Skeletal muscle satellite cell (primary cell): ENCODE measurements around the gene SGMS1. TPM values are rescaled to one million over a fixed set of nuclear protein-coding genes. Genes with fewer than 3 reads are reported as not detected.
"Not testable (repeated sequence)": the region's sequence is repeated elsewhere in the genome, so short reads cannot be mapped to it uniquely, and the experiment has no call there.

ENCODE experiments used
- H3K27me3 ChIP-seq: 2 replicates; pipeline ENCODE4 v1.7.0; 2013; ENCODE audit warnings: low read length; ENCODE audit not compliant: control insufficient read depth, insufficient read depth
- H3K36me3 ChIP-seq: 2 replicates; pipeline ENCODE4 v1.7.0; 2013; ENCODE audit warnings: mild to moderate bottlenecking, control low read depth, low read length; ENCODE audit not compliant: insufficient read depth
- H3K4me1 ChIP-seq: 2 replicates; pipeline ENCODE4 v1.7.0; 2013; ENCODE audit warnings: low read length; ENCODE audit not compliant: control insufficient read depth, insufficient read depth
- H3K4me2 ChIP-seq: 2 replicates; pipeline ENCODE4 v1.7.0; 2013; ENCODE audit warnings: mild to moderate bottlenecking, low read length
- H3K4me3 ChIP-seq: 2 replicates; pipeline ENCODE4 v1.7.0; 2013; ENCODE audit warnings: low read length
- H3K9ac ChIP-seq: 2 replicates; pipeline ENCODE4 v1.7.0; 2013; ENCODE audit warnings: mild to moderate bottlenecking, low read depth, low read length, moderate library complexity
- H3K9me3 ChIP-seq: replicated peaks from 2 replicates; pipeline ENCODE4 v1.7.0; 2013; ENCODE audit warnings: mild to moderate bottlenecking, control low read depth, low read length
- total RNA-seq: library from RNA; depleted of rRNA; stranded (reverse); fragments of >200 nt; gene quantifications from 2 replicates; pipeline ENCODE4 v1.2.3, GENCODE V29; 2012; rRNA removed

The SGMS1 gene
- total RNA-seq, result 12.7 and 34.7 TPM in 2 replicates

- peak within 1 kb of the TSS; percentile 81 for H3K4me3 ChIP-seq
- H3K4me1 ChIP-seq, result peaks cover 19% of the 10 kb centered on the region
- H3K9ac ChIP-seq, result peak within 1 kb of the TSS; percentile 97
- H3K27me3 ChIP-seq, result no peaks in the 10 kb centered on the region
- no peaks in the 10 kb centered on the region for H3K36me3 ChIP-seq
- H3K9me3 ChIP-seq, result no peaks in the 10 kb centered on the region
- H3K4me2 ChIP-seq, result peak within 1 kb of the TSS; percentile 95
These were observed at the start of gene SGMS1 for GRCh38 chr10:50623663-50624412. TSS of gene SGMS1 (minus strand) at chr10:50623956. CDS start at chr10:50344114, 279,842 bp downstream.

GRCh38 chr10:50672152-50672551 lies 48.4 kb upstream of the SGMS1 start:
- not testable (repeated sequence) for H3K27me3 ChIP-seq, H3K9me3 ChIP-seq, H3K4me2 ChIP-seq, H3K4me1 ChIP-seq, H3K9ac ChIP-seq, H3K4me3 ChIP-seq, H3K36me3 ChIP-seq

DNA sequence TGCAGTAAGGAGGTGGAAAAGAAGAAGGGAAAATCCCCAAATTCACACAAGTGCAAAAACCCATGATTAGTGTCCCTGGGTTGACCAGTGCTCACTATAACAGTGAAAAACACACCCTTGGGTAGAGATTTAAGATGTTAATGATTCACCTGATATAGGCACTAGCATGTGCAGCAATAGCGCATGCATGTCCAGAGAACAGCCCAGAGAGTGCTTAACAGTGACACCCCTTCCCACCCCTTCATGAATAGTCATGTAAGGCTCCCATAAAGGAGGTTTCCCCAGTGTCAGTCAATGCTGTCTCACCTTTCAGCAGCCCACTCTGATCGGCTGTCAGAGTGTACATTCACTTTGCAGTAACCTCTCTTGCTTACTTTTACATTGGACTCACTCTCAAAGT lies 47.9 kb upstream of the SGMS1 start:
- H3K4me2 ChIP-seq, H3K27me3 ChIP-seq, H3K9ac ChIP-seq, H3K9me3 ChIP-seq, H3K4me1 ChIP-seq, H3K4me3 ChIP-seq, H3K36me3 ChIP-seq: not testable (repeated sequence)

GRCh38 chr10:50669957-50670356 lies 46.2 kb upstream of the SGMS1 start:
- H3K4me2 ChIP-seq, result not testable (repeated sequence)

DNA sequence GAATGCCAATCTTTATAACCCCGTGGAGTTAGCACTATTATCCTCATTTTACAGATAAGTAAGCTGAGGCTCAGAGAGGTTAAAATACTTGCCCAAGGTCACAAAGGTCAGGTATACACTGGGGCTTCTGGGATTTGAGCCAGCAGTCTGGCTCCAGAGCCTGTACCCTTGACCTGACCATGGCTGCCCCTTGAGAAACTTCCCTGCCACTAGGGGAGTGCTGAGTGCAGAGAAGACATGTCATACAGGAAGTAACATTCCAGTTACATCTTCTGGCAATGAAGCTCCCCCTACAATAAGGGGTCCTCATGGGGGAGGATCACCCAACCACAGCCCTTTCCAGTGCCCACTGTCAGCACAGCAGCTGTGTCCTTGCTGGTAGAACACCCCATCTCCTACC lies 43.6 kb upstream of the SGMS1 start:
- H3K27me3 ChIP-seq, H3K4me1 ChIP-seq, H3K36me3 ChIP-seq, H3K4me3 ChIP-seq, H3K9me3 ChIP-seq, H3K9ac ChIP-seq, H3K4me2 ChIP-seq: not testable (repeated sequence)

More at GRCh38 chr10:50669957-50670356, 46.2 kb upstream of the SGMS1 start:
- not testable (repeated sequence) for H3K9ac ChIP-seq, H3K36me3 ChIP-seq, H3K9me3 ChIP-seq, H3K4me1 ChIP-seq, H3K27me3 ChIP-seq, H3K4me3 ChIP-seq

- not testable (repeated sequence) for H3K4me1 ChIP-seq, H3K36me3 ChIP-seq
These were observed 38.7 kb upstream of the SGMS1 start for GRCh38 chr10:50662420-50662819.

GRCh38 chr10:50661563-50661962 lies 37.8 kb upstream of the SGMS1 start:
- not testable (repeated sequence) for H3K4me1 ChIP-seq, H3K27me3 ChIP-seq, H3K9me3 ChIP-seq, H3K4me3 ChIP-seq, H3K36me3 ChIP-seq, H3K9ac ChIP-seq, H3K4me2 ChIP-seq

More at GRCh38 chr10:50662420-50662819, 38.7 kb upstream of the SGMS1 start:
- not testable (repeated sequence) for H3K4me3 ChIP-seq, H3K27me3 ChIP-seq, H3K9me3 ChIP-seq, H3K9ac ChIP-seq, H3K4me2 ChIP-seq

GRCh38 chr10:50659865-50660730 lies 36.3 kb upstream of the SGMS1 start:
- H3K9me3 ChIP-seq, H3K4me1 ChIP-seq, H3K9ac ChIP-seq, H3K27me3 ChIP-seq, H3K36me3 ChIP-seq, H3K4me2 ChIP-seq: not testable (repeated sequence)
- H3K4me3 ChIP-seq, result peak overlapping the region; percentile 63

- H3K4me1 ChIP-seq, H3K27me3 ChIP-seq, H3K9me3 ChIP-seq, H3K9ac ChIP-seq, H3K4me2 ChIP-seq, H3K36me3 ChIP-seq: not testable (repeated sequence)
- peak overlapping the region; percentile 63 for H3K4me3 ChIP-seq
These were observed 35.5 kb upstream of the SGMS1 start for GRCh38 chr10:50659016-50659864.

- no peaks in the 10 kb centered on the region for H3K9me3 ChIP-seq
- H3K36me3 ChIP-seq, result no peaks in the 10 kb centered on the region
- H3K9ac ChIP-seq, result no peak overlapping the region
- H3K4me1 ChIP-seq, result no peaks in the 10 kb centered on the region
- H3K27me3 ChIP-seq, result peaks cover 12% of the 10 kb centered on the region
- H3K4me3 ChIP-seq, result no peak overlapping the region
- H3K4me2 ChIP-seq, result no peak overlapping the region
These were observed 34.4 kb upstream of the SGMS1 start for GRCh38 chr10:50658165-50658564.

DNA sequence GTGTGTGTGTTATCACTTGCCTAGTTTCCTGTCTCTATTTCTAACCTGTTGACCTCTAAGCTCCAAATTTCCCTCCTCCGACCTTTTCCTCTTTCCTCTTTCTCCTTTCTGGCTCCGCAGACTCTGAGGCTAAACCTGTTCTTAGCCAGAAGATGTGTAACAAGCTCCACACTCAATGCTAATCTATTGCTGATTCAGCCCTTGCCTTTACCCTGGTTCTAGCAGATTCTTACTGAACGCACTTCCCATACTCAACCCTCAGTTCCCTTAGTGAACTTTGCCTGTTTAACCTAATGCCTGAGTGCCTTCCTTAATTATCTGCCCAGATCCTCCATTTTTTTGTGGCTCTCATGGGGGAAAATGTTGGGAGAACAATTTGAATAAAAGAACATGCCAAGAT lies 30.0 kb upstream of the SGMS1 start:
- no peaks in the 10 kb centered on the region for H3K9me3 ChIP-seq
- no peaks in the 10 kb centered on the region for H3K36me3 ChIP-seq
- peaks cover 5% of the 10 kb centered on the region for H3K27me3 ChIP-seq
- H3K4me2 ChIP-seq, result no peak overlapping the region
- no peaks in the 10 kb centered on the region for H3K4me1 ChIP-seq
- H3K9ac ChIP-seq, result no peak overlapping the region
- no peak overlapping the region for H3K4me3 ChIP-seq
